ENCODE data around the gene LONRF3. TPM values are rescaled to one million over a fixed set of nuclear protein-coding genes. Genes with fewer than 3 reads are reported as not detected.
"Not testable (repeated sequence)": the region's sequence is repeated elsewhere in the genome, so short reads cannot be mapped to it uniquely, and the experiment has no call there.

LONRF3 gene
- total RNA-seq, 1 donor from 2014 or later = not detected

GRCh38 chrX:119010491-119010890 is 36.1 kb downstream of the LONRF3 start:
- no peak overlapping the region for H3K27ac Mint-ChIP-seq (ENCODE audit: unreplicated experiment)
- peaks cover 6% of the 10 kb centered on the region for H3K9me3 Mint-ChIP-seq (ENCODE audit: unreplicated experiment)
- DNase-seq (ENCODE audit: extremely low spot score, unreplicated experiment) = no peak
- H3K4me1 Mint-ChIP-seq (ENCODE audit: unreplicated experiment) = no peaks in the 10 kb centered on the region
- H3K36me3 Mint-ChIP-seq (ENCODE audit: unreplicated experiment) = no peaks in the 10 kb centered on the region
- no peak overlapping the region for H3K4me3 Mint-ChIP-seq (ENCODE audit: unreplicated experiment)
- no peak for TF ChIP-seq CTCF (IDR thresholded peaks at IDR 0.05)
- H3K27me3 Mint-ChIP-seq (ENCODE audit: unreplicated experiment) = no peaks in the 10 kb centered on the region

GRCh38 chrX:119013164-119013563 is 38.7 kb downstream of the LONRF3 start:
- TF ChIP-seq CTCF (IDR thresholded peaks at IDR 0.05) = no peak
- Mint-ChIP-seq H3K27me3 (ENCODE audit: unreplicated experiment) (no peaks in the 10 kb centered on the region), H3K9me3 (ENCODE audit: unreplicated experiment) (peaks cover 8% of the 10 kb centered on the region), H3K27ac (ENCODE audit: unreplicated experiment) (no peak overlapping the region), H3K36me3 (ENCODE audit: unreplicated experiment) (no peaks in the 10 kb centered on the region), H3K4me1 (ENCODE audit: unreplicated experiment) (no peaks in the 10 kb centered on the region), H3K4me3 (ENCODE audit: unreplicated experiment) (no peak overlapping the region)
- no peak for DNase-seq (ENCODE audit: extremely low spot score, unreplicated experiment)

- H3K36me3 Mint-ChIP-seq (ENCODE audit: unreplicated experiment) = no peaks in the 10 kb centered on the region
- no peak for TF ChIP-seq CTCF (IDR thresholded peaks at IDR 0.05)
- no peak for DNase-seq (ENCODE audit: extremely low spot score, unreplicated experiment)
- H3K4me1 Mint-ChIP-seq (ENCODE audit: unreplicated experiment) = no peaks in the 10 kb centered on the region
- no peaks in the 10 kb centered on the region for H3K27me3 Mint-ChIP-seq (ENCODE audit: unreplicated experiment)
- H3K27ac Mint-ChIP-seq (ENCODE audit: unreplicated experiment) = peak overlapping the region; percentile 11
- H3K9me3 Mint-ChIP-seq (ENCODE audit: unreplicated experiment) = peaks cover 8% of the 10 kb centered on the region
- no peak overlapping the region for H3K4me3 Mint-ChIP-seq (ENCODE audit: unreplicated experiment)
Observed at GRCh38 chrX:119015407-119016237, 41.2 kb downstream of the LONRF3 start.

- Mint-ChIP-seq H3K27me3 (ENCODE audit: unreplicated experiment) (no peaks in the 10 kb centered on the region), H3K9me3 (ENCODE audit: unreplicated experiment) (peaks cover 8% of the 10 kb centered on the region), H3K36me3 (ENCODE audit: unreplicated experiment) (no peaks in the 10 kb centered on the region), H3K4me3 (ENCODE audit: unreplicated experiment) (no peak overlapping the region), H3K27ac (ENCODE audit: unreplicated experiment) (no peak overlapping the region), H3K4me1 (ENCODE audit: unreplicated experiment) (no peaks in the 10 kb centered on the region)
- no peak for TF ChIP-seq CTCF (IDR thresholded peaks at IDR 0.05)
- DNase-seq (ENCODE audit: extremely low spot score, unreplicated experiment) = no peak
Observed at GRCh38 chrX:119017077-119017476, 42.7 kb downstream of the LONRF3 start.

- Mint-ChIP-seq H3K4me1 (ENCODE audit: unreplicated experiment) (no peaks in the 10 kb centered on the region), H3K4me3 (ENCODE audit: unreplicated experiment) (no peak overlapping the region), H3K36me3 (ENCODE audit: unreplicated experiment) (no peaks in the 10 kb centered on the region), H3K27me3 (ENCODE audit: unreplicated experiment) (no peaks in the 10 kb centered on the region), H3K27ac (ENCODE audit: unreplicated experiment) (no peak overlapping the region), H3K9me3 (ENCODE audit: unreplicated experiment) (peaks cover 12% of the 10 kb centered on the region)
- no peak for TF ChIP-seq CTCF (IDR thresholded peaks at IDR 0.05)
- no peak for DNase-seq (ENCODE audit: extremely low spot score, unreplicated experiment)
Observed at GRCh38 chrX:119025900-119026299, 51.5 kb downstream of the LONRF3 start.

GRCh38 chrX:119026344-119026743 is 51.9 kb downstream of the LONRF3 start:
- H3K4me1 Mint-ChIP-seq (ENCODE audit: unreplicated experiment); H3K27me3 Mint-ChIP-seq (ENCODE audit: unreplicated experiment); DNase-seq (ENCODE audit: extremely low spot score, unreplicated experiment); H3K4me3 Mint-ChIP-seq (ENCODE audit: unreplicated experiment); H3K36me3 Mint-ChIP-seq (ENCODE audit: unreplicated experiment); H3K27ac Mint-ChIP-seq (ENCODE audit: unreplicated experiment): not testable (repeated sequence)
- H3K9me3 Mint-ChIP-seq (ENCODE audit: unreplicated experiment) = peaks cover 12% of the 10 kb centered on the region

- H3K9me3 Mint-ChIP-seq (ENCODE audit: unreplicated experiment) = peaks cover 19% of the 10 kb centered on the region
- not testable (repeated sequence) for H3K27me3 Mint-ChIP-seq (ENCODE audit: unreplicated experiment); DNase-seq (ENCODE audit: extremely low spot score, unreplicated experiment); H3K4me3 Mint-ChIP-seq (ENCODE audit: unreplicated experiment); H3K4me1 Mint-ChIP-seq (ENCODE audit: unreplicated experiment); H3K27ac Mint-ChIP-seq (ENCODE audit: unreplicated experiment); H3K36me3 Mint-ChIP-seq (ENCODE audit: unreplicated experiment)
Observed at GRCh38 chrX:119027960-119028732, 53.7 kb downstream of the LONRF3 start.

Data from osteocyte (in vitro differentiated cells).